GM08714 (cell line): ENCODE data around the gene RUNX2.

Experiments
- H3K4me3 ChIP-seq: fragments of 200-500 bp; sonication (Bioruptor generic); 2 replicates; pipeline ENCODE4 v1.5.1; 2014; ENCODE audit warnings: mild to moderate bottlenecking, low read length, inconsistent platforms
- ZNF274 ChIP-seq: IDR thresholded peaks from 2 replicates; pipeline ENCODE4 v1.6.1; 2012; ENCODE audit warnings: mild to moderate bottlenecking, low read depth, low read length

RUNX2 gene

DNA sequence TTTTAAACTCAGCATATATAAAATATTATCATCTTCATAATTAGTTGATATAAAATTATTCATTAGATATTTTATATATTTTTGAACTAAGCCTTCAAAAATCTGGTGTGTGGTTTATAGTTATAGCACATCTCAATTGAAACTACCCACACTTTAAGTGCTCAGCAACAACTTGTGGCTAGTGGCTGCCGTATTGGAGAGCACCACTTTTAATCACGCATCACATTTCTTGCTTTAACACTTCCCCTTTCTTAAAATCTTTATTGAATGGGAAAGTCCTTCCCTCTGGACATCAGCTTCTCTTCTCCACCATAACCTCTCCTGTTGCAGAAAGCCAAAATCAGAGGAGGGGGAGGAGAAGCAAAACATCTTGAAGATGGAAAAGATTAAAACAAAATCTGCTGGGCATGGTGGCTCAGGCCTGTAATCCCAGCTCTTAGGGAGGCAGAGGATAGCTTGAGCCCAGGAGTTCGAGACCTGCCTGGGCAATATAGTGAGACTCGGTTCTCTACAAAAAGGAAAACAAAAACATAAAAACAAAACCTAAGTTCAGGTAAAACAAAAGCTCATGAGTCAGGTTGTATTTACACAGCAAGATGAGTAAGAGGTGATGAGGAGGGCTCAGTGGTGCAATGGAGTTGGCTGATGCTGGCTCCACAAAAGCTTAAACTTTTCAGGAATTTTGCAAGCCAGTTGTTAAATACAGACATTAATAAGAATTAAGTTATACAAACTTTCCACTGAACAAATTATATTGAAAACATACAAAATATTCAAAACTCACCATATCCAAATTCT, 286.6 kb downstream of the RUNX2 start:
- TF ChIP-seq ZNF274 = no peak
- H3K4me3 ChIP-seq = no peak overlapping the region

DNA sequence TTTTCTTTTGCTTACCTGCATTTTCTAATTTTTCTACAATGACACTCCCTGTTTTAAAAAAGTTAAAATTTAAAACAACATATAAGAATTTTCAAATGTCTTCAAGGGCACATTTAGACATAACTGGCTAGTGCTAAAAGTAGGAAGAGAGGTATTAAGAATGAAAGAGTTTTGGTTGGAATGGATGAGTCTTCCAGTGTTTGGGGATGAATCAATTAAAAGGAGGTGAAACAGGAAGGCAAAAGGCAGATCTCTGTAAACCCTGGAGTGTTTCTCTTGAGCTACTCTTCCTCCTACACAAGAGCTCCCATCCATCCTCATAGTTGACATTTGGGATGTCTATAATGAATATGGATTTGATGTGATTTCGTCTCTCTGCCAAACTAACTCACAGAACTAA, 288.1 kb downstream of the RUNX2 start:
- H3K4me3 ChIP-seq = no peak overlapping the region
- no peak for TF ChIP-seq ZNF274

DNA sequence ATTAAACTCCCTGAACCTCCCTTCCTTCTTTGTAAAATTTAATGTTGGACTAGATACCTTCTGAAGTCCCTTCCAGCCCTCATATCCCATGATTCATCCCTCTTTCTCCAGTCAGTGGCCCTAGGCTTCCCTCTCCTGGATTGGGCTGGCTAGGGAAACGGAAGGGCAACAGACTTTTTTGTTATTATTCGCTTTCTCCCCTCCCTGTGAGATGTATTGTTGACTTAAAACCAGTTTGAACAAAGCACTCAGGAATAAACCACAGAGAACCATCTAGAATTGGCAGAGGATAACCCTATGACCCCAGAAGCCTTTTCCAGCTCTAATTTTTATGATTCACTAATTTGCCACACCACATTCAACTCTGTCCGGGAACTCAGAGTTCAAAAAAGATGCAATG, 289.3 kb downstream of the RUNX2 start:
- no peak overlapping the region for H3K4me3 ChIP-seq
- TF ChIP-seq ZNF274 = no peak

DNA sequence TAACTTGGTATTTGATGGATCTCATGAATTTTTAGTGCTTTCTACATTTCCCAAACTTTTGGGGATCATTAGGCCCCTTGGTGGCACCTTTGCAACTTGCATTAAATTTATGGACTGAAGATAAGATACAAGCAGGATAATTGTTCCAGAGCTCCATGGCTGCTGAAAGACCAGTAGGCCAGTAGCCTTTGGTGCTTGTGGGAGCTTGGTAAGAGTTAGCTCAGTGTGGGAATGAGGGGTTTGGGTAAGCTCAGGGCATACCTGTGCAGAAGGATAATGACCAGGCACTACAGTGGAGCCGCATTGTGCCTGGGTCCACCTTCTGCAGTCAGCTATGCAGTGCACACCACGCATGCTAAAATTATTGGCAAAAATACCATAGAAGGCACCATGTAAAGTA, 290.1 kb downstream of the RUNX2 start:
- H3K4me3 ChIP-seq = no peak overlapping the region

DNA sequence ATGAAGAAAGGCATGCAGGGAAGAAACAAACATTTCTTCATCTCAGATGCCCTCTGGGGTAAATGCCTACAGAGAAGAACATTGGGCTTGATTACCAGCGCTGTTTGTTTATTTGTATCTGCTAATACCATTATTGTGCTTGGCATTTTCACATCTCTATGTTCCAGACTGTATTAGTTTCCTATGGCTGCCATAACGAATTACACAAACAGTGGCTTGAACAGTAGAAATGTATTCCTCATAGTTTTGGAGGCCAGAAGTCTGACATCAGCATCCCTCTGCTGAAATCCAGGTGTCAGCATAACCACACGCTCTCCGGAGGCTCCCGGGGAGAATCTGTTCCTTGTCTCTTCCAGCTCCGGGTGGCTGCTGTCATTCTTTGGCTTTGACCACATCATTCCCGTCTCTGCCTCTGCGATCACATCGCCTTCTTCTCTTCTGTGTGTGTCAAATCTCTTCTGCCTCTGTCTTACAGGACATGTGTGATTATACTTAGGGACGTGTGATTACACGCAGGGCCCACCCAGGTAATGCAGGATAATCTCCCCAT, 291.2 kb downstream of the RUNX2 start:
- H3K4me3 ChIP-seq = no peak overlapping the region
- no peak for TF ChIP-seq ZNF274

More for the DNA sequence above, 290.1 kb downstream of the RUNX2 start:
- TF ChIP-seq ZNF274 = no peak

DNA sequence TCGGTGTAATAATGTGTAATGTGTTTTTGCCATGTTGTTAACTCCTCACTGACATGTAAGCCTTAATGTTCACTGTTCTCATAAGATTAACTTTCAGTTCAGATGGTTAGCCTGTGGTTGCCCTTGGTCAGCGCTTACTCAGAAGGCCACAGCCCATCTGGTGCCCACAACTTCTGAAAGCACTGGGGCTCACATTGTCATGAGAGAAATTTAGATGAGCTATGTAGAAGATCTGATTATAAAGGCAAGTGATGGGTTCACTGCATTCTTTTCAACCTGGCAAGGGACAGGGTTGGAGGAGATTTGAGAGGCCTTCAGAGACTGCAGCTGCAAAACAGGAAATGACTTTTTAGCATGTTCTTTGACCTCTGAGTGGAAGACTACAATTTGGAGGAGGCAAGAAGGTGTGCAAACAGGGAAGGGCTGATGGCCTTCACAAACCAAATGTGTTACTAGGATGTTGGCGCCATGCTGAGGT, 291.9 kb downstream of the RUNX2 start:
- TF ChIP-seq ZNF274 = no peak
- H3K4me3 ChIP-seq = no peak overlapping the region

DNA sequence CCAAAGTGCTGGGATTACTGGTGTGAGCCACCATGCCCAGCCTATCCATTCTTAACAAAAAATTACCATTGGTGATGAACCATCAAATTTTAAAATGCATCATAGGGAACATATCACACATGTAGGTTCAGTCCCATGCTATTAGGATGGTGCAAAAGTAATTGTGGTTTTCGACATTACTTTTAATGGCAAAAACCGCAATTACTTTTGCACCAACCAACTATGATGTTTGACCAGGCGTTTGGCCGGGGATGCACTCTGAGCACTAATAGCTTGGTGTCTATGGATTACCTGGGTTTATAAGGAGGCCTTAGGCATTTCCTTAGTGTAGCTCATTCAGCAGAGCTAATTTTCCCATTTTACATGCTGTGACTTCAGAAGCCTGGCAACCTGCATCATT, 296.1 kb downstream of the RUNX2 start:
- H3K4me3 ChIP-seq = no peak overlapping the region
- TF ChIP-seq ZNF274 = no peak

DNA sequence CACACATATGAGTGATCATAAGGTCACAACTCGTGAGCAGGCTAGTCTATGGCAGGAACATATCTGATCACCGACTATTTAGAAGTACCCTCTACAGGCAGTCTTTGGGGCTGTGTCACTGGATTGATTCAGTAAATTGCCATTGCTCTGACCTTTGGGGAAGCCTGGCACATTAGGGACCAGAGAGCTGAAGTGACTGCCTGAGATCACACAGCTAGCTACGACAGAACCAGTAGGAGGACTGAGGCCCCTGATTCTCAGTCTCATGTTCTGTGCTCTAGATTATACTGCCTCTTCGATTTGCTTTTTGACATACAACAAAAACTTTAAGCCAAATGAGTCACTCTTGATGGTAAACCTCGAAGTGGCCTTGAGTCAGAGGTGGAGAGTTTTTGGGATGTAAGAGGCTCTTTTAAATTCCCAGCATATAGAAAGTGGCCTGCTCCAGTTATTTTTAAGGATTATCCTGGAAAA, 297.1 kb downstream of the RUNX2 start:
- no peak for TF ChIP-seq ZNF274
- H3K4me3 ChIP-seq = no peak overlapping the region

DNA sequence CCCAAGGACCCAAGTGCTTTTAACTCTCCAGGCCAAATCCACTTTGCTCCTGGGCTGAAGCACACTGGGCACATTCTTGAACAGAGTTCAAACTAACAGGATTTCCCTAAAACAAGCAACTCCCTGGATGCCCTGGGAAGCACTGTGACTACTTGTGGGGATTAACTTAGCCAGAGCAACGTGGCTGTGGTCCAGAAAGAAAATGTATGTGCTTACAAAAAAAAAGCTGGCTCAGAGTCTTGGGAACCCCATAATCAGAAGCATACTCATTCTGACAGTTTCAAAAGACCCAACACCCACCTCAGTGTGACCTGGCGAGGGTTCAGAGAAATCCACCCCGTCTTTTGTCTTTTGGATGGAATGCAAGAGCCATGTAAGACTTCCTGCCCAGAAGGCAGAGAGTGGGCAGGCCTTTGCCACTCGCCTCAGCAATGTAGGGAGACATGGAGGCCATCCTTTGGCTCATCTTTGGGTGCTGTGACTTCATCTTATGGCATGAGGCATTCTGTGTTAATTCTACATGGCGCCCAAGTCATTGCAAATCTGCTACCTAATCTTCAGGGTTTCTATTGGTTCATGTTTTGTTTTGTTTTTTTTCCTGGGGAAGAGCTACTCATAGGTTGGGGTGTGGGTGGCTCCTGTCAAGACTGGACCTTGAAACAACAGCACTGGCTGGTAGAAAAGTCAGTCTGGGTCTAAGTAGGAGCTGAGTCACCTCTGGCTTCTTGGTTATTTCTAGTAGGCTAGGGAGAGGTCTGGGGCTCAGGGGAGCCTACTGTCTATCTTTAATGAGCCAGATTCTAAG, 298.2 kb downstream of the RUNX2 start:
- H3K4me3 ChIP-seq = no peak overlapping the region
- no peak for TF ChIP-seq ZNF274

DNA sequence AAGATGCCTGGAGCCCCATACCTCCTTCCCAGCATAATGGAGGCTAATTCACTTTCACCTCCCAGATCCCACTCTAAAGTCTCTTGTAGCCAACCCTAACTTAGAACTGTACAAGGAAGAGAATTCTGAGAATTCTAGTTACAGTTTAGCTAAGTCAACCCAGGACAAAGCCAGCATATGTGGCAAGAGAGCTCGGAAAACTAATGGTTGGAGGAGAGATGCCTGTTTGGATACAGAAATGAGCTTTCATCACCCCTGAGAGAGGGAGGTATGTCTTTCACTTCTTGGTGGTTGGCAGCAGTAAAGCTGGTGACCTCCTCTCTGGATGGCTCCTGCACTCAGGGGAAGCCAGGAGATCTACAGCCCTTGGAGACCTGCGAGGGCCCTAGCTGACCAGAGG, 302.2 kb downstream of the RUNX2 start:
- TF ChIP-seq ZNF274 = no peak
- no peak overlapping the region for H3K4me3 ChIP-seq

DNA sequence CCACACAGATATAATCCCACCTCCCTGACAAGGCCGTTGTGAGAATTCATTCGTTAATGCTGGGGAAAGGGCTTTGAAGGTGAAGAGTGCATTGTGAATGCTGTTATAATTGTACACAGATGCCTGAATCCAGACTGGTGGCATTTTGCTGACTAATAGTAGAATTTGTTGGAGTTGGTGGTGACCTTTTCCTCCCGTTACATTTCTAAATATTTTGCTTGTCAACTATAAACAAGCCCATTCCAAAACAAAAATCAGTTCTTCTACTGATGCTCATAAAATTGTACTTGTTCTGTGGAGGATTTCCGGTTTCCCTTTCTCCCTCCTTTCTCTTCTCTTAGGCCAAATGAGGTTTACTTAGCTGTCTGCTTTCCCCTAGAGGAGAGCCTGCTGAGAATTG, 302.7 kb downstream of the RUNX2 start:
- no peak overlapping the region for H3K4me3 ChIP-seq
- TF ChIP-seq ZNF274 = no peak

DNA sequence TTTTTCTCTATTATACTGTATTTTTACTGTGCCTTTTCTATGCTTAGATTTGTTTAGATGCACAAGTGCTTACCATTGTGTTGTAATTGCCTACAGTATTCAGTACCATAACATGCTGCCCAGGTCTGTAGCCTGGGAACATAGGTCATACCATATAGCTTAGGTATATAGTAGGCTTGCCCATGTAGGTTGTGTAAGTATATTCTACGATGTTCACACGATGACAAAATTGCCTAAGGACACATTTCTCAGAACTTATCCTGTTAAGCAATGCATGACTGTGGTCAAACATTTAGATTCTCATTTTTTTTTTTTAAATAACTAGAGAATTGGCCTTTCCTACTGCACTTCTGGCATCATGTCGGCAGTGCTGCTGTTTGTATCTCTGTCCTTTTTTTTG, 303.3 kb downstream of the RUNX2 start:
- no peak for TF ChIP-seq ZNF274
- H3K4me3 ChIP-seq = no peak overlapping the region

DNA sequence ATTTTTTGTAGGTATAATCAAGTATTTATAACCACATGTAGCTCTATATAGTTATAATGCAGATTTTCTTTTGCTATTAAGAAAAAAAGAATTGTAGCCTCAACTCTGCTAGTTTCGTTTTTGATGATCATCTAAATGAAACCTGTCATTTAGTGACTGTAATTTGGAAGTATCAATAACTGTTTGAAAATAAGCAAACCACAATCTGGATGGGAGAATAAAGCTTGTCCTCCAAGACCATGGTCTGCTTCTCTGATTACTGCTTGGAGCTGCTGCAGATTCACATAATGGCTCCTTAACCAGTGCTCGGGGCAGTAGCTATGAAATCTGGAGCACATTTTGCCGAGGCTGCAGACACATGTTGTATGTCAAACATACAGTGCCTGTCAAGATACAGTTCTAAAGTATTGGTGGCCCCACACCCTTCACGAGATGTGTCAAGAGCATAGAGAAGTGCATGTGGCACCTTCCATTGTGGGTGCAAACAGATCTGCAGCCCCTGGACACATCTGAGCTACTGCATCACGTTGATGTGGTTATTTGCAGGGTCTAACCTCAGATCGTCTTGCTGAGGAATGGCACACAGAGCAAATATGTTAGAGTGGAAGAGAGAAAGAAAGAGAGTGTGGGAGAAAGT, 305.3 kb downstream of the RUNX2 start:
- H3K4me3 ChIP-seq = no peak overlapping the region
- no peak for TF ChIP-seq ZNF274

DNA sequence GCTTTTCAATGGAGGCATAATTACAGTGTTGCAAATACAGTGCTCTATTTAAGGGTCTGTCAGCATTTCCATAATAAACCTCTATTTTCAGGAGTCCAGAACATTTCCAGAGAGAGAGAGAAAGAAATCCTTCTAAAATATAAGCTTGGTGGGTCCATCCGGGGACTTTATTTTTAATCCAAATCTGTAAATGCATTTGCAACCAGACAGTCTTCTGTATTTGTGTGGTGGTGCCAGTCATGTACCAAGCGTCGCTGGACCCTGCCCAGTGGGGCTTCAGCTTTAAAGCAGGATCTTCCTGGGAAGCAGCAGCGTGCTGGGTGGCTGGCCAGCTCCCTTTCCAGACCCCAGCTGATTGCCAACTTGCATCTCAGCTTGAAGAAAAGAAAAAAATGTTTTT, 306.1 kb downstream of the RUNX2 start:
- H3K4me3 ChIP-seq = no peak overlapping the region
- no peak for TF ChIP-seq ZNF274
